Caco-2 (cell line): ENCODE data around the gene KCNAB1. TPM values are rescaled to one million over a fixed set of nuclear protein-coding genes. Genes with fewer than 3 reads are reported as not detected.

Experiments used
- BruUV-seq: library from RNA; stranded (reverse); fragments of 400-500 nt; replicated peaks from 2 replicates; lab custom pipeline; 2021; lab: Mats Ljungman, UMichigan
- CTCF ChIA-PET: fragments of 300-600 bp; sonication (Branson Sonifier 250); formaldehyde crosslinking; loops from one replicate; lab custom pipeline; 2022; ENCODE audit warnings: antibody characterized with exemption; lab: Charles Lee
- POLR2A ChIA-PET: fragments of 300-600 bp; sonication (Branson Sonifier 250); formaldehyde crosslinking; loops from one replicate; lab custom pipeline; 2022; ENCODE audit warnings: antibody characterized with exemption; lab: Charles Lee
- DNase-seq, 2 experiments: peaks; one replicate each; pipeline versions ENCODE4 v3.0.0 to v3.0.0-alpha.2; 2020 to 2022
- H3K27me3 ChIP-seq: replicated peaks from 2 replicates; pipeline ENCODE4 v1.6.0; 2011; ENCODE audit warnings: low read length; ENCODE audit not compliant: control insufficient read depth, insufficient read depth
- H3K36me3 ChIP-seq: 2 replicates; pipeline ENCODE4 v1.5.1; 2011; ENCODE audit warnings: low read length; ENCODE audit not compliant: control insufficient read depth, insufficient read depth
- H3K4me1 ChIP-seq: fragments of 250-450 bp; sonication (Bioruptor Pico); 2 replicates; pipeline ENCODE4 v1.5.1; 2020; ENCODE audit warnings: mild to moderate bottlenecking
- H3K4me3 ChIP-seq: 2 replicates; pipeline ENCODE4 v1.5.1; 2011; ENCODE audit warnings: low read depth, mild to moderate bottlenecking, control low read depth, low read length
- H3K9me3 ChIP-seq: fragments of 250-450 bp; sonication (Bioruptor Pico); 2 replicates; pipeline ENCODE4 v1.5.1; 2020; ENCODE audit warnings: mild to moderate bottlenecking, moderate library complexity
- H3K27ac Mint-ChIP-seq: one replicate; pipeline ENCODE4 v1.8.0; 2022; ENCODE audit warnings: mixed read lengths; ENCODE audit not compliant: unreplicated experiment
- H3K27me3 Mint-ChIP-seq: one replicate; pipeline ENCODE4 v1.8.0; 2022; ENCODE audit warnings: mixed read lengths; ENCODE audit not compliant: insufficient read depth, unreplicated experiment
- H3K36me3 Mint-ChIP-seq: one replicate; pipeline ENCODE4 v1.8.0; 2022; ENCODE audit warnings: mild to moderate bottlenecking, mixed read lengths; ENCODE audit not compliant: insufficient read depth, unreplicated experiment
- H3K4me1 Mint-ChIP-seq: one replicate; pipeline ENCODE4 v1.8.0; 2022; ENCODE audit warnings: low read depth, mixed read lengths; ENCODE audit not compliant: unreplicated experiment
- H3K4me3 Mint-ChIP-seq: one replicate; pipeline ENCODE4 v1.8.0; 2022; ENCODE audit warnings: mild to moderate bottlenecking, moderate library complexity, mixed read lengths; ENCODE audit not compliant: unreplicated experiment
- H3K9me3 Mint-ChIP-seq: one replicate; pipeline ENCODE4 v1.8.0; 2022; ENCODE audit warnings: mixed read lengths; ENCODE audit not compliant: unreplicated experiment
- intact Hi-C: fragments of 100-400 bp; cut with micrococcal nuclease; formaldehyde crosslinking; loops from one replicate; pipeline ENCODE4 v1.10.0; 2022; ENCODE audit not compliant: unreplicated experiment
- total RNA-seq: library from RNA; stranded (reverse); gene quantifications from 2 replicates; pipeline ENCODE4 v1.2.3, GENCODE V29; 2022
- TF ChIP-seq, protein P1 (sequence below), 2 experiments: fragments of 200-600 bp in 1 of 2; IDR thresholded peaks; 1 replicate in 1 of 2; 2 replicates in 1 of 2; pipeline versions ENCODE4 v1.5.1 to v1.8.0; 2011 to 2022; ENCODE audit warnings: antibody characterized with exemption in 1 of 2, control low read depth in 1 of 2, inconsistent platforms in 1 of 2, low read depth in 1 of 2, low read length in 1 of 2, mild to moderate bottlenecking in 1 of 2, moderate library complexity in 1 of 2; ENCODE audit not compliant: insufficient read depth in 1 of 2, severe bottlenecking in 1 of 2, unreplicated experiment in 1 of 2

The KCNAB1 gene
- total RNA-seq, 1 experiment from 2014 or later = 0.14 TPM

DNA sequence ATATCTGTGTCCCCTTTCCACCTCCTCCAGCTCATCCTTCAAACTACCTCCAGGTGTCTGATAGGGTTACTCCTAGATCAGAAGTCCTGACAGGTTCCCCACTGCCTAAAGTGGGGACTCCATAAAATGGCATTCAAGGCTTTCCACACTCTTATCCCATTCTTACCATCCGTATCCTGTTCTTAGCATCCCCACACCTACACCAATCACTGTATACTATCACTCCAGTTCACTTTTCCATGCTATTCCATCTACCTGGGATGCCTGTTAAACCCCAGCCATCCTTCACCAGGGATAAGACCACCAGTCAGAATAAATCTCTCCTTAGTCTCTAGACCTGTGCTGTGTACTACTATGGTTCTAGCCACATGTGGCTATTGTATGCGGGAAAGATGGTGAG lies 415.4 kb downstream of the KCNAB1 start:
- H3K36me3 ChIP-seq = 0 out of 2 replicates have a peak, but pooled peaks cover 1% of the 10 kb centered on the region
- peaks cover 15% of the 10 kb centered on the region for H3K4me1 Mint-ChIP-seq
- H3K27me3 Mint-ChIP-seq = no peaks in the 10 kb centered on the region
- H3K9me3 ChIP-seq = no peaks in the 10 kb centered on the region
- ChIA-PET POLR2A (interaction anchor here (1.2 to 1.4 kb wide), 4 partner anchors 19 to 553 kb away, joined by 3 to 14 read pairs (median 6); partner anchors contain the start of gene SSR3), CTCF (interaction anchor here (0.6 to 1.7 kb wide), 6 partner anchors 18 to 593 kb away, joined by 3 to 12 read pairs (median 8); partner anchors contain the start of genes SSR3 and TIPARP)
- H3K4me3 ChIP-seq = no peak overlapping the region
- peak overlapping the region; percentile 1 for H3K4me3 Mint-ChIP-seq
- peaks cover 28% of the 10 kb centered on the region for H3K36me3 Mint-ChIP-seq
- intact Hi-C loops = loop anchor here (1.0 to 5.0 kb wide), 7 partner anchors 20 to 602 kb away; partner anchors contain the start of genes SSR3 and TIPARP
- DNase-seq = no peak
- peaks cover 28% of the 10 kb centered on the region for H3K4me1 ChIP-seq
- TF ChIP-seq, protein P1, sequence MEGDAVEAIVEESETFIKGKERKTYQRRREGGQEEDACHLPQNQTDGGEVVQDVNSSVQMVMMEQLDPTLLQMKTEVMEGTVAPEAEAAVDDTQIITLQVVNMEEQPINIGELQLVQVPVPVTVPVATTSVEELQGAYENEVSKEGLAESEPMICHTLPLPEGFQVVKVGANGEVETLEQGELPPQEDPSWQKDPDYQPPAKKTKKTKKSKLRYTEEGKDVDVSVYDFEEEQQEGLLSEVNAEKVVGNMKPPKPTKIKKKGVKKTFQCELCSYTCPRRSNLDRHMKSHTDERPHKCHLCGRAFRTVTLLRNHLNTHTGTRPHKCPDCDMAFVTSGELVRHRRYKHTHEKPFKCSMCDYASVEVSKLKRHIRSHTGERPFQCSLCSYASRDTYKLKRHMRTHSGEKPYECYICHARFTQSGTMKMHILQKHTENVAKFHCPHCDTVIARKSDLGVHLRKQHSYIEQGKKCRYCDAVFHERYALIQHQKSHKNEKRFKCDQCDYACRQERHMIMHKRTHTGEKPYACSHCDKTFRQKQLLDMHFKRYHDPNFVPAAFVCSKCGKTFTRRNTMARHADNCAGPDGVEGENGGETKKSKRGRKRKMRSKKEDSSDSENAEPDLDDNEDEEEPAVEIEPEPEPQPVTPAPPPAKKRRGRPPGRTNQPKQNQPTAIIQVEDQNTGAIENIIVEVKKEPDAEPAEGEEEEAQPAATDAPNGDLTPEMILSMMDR (IDR thresholded peaks at IDR 0.05; ENCODE audit: insufficient read depth in 1 of 2, low read depth in 1 of 2, low read length in 1 of 2, severe bottlenecking in 1 of 2, unreplicated experiment in 1 of 2) = no peak
- peak overlapping the region; percentile 56 for H3K27ac Mint-ChIP-seq
- no peaks in the 10 kb centered on the region for H3K27me3 ChIP-seq
- H3K9me3 Mint-ChIP-seq = no peaks in the 10 kb centered on the region
- no TSS peak for BruUV-seq

DNA sequence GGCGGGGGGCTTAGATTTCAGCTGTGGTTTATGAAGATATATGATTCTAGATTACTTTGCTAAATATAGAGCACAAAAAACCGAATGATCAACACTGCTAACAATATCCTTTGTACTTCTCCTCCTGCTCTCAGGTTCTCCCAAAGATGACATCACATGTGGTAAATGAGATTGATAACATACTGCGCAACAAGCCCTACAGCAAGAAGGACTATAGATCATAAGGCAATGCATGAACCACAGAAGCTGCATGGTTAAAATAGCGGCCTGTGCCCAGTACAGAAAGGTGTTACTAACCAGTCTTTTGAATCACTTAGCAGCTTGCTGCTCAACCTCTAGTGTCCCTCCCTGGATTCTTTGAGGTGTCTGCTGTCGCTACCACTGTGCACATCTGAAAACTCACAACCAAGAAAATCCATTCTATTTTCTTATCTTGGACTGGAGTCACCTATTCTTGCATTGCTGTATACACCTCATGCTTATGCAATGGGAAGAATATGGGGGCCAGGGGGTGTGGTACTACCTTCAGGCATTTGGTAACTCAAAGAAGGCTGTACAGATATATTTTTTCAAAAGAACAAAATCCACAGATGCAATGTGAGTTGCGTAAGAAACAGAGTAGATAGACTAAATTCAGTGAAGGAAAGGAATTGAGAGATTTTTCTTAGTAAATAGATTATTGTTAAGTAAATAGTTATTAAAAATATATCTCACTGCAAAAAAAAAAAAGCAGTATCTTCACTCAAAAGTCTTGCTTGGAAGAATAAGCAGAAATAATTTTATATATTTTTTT lies 416.3 kb downstream of the KCNAB1 start:
- TF ChIP-seq, protein P1 (IDR thresholded peaks at IDR 0.05; ENCODE audit: insufficient read depth in 1 of 2, low read depth in 1 of 2, low read length in 1 of 2, severe bottlenecking in 1 of 2, unreplicated experiment in 1 of 2) = no peak
- DNase-seq = peak in 1 of 2 experiments; percentile 10
- Histone ChIP-seq H3K36me3 (0 out of 2 replicates have a peak, but pooled peaks cover 1% of the 10 kb centered on the region), H3K27me3 (no peaks in the 10 kb centered on the region), H3K4me1 (peaks cover 28% of the 10 kb centered on the region), H3K9me3 (no peaks in the 10 kb centered on the region), H3K4me3 (no peak overlapping the region)
- H3K27ac Mint-ChIP-seq = peak overlapping the region; percentile 51
- BruUV-seq = no TSS peak
- no peak overlapping the region for H3K4me3 Mint-ChIP-seq
- H3K27me3 Mint-ChIP-seq = no peaks in the 10 kb centered on the region
- peaks cover 36% of the 10 kb centered on the region for H3K36me3 Mint-ChIP-seq
- ChIA-PET CTCF (interaction anchor here (0.6 kb wide), 1 partner anchor 197 kb away, joined by 3 read pairs; no protein-coding TSS in a partner anchor), POLR2A (no interaction called here)
- intact Hi-C loops = loop anchor here (5.0 kb wide), 1 partner anchor 281 kb away; no protein-coding TSS in a partner anchor
- peaks cover 15% of the 10 kb centered on the region for H3K4me1 Mint-ChIP-seq
- no peaks in the 10 kb centered on the region for H3K9me3 Mint-ChIP-seq

DNA sequence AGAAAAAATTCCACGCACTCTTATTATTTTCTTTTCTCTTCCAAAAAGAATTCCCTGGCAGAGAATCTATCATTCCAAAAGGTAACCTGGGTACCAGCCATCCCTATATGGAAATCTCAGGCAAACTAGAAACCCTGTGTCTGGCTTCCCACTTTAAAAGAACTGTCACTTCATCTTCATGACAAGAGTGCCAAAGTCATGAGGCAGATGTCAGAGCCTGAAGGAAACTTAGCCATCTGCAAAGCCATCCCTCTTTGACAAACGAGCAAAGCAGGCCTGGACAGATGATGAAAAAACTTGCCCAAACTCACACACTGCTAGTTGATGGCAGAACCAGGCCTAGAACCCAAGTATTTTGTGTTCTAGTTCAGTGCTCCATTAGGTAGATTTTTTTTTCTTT lies 418.7 kb downstream of the KCNAB1 start:
- TF ChIP-seq, protein P1 (IDR thresholded peaks at IDR 0.05; ENCODE audit: insufficient read depth in 1 of 2, low read depth in 1 of 2, low read length in 1 of 2, severe bottlenecking in 1 of 2, unreplicated experiment in 1 of 2) = no peak
- Histone ChIP-seq H3K4me3 (no peak overlapping the region), H3K27me3 (no peaks in the 10 kb centered on the region), H3K4me1 (peaks cover 28% of the 10 kb centered on the region), H3K9me3 (no peaks in the 10 kb centered on the region), H3K36me3 (0 out of 2 replicates have a peak, but pooled peaks cover 1% of the 10 kb centered on the region)
- no peak for DNase-seq
- Mint-ChIP-seq H3K36me3 (peaks cover 47% of the 10 kb centered on the region), H3K27ac (no peak overlapping the region), H3K9me3 (no peaks in the 10 kb centered on the region), H3K4me1 (peaks cover 15% of the 10 kb centered on the region), H3K27me3 (no peaks in the 10 kb centered on the region), H3K4me3 (no peak overlapping the region)
- CTCF ChIA-PET = no interaction called here
- BruUV-seq = no TSS peak
- POLR2A ChIA-PET = no interaction called here
- intact Hi-C loops = loop anchor here (5.0 kb wide), 1 partner anchor 278 kb away; no protein-coding TSS in a partner anchor
